ENCODE results near the gene CYP3A7. TPM values are rescaled to one million over a fixed set of nuclear protein-coding genes. Genes with fewer than 3 reads are reported as not detected.
"Not testable (repeated sequence)": the region's sequence is repeated elsewhere in the genome, so short reads cannot be mapped to it uniquely, and the experiment has no call there.

Gene CYP3A7
- polyA plus RNA-seq, 1 of the 3 experiments (the other 2 are of a cell fraction) = not detected

DNA sequence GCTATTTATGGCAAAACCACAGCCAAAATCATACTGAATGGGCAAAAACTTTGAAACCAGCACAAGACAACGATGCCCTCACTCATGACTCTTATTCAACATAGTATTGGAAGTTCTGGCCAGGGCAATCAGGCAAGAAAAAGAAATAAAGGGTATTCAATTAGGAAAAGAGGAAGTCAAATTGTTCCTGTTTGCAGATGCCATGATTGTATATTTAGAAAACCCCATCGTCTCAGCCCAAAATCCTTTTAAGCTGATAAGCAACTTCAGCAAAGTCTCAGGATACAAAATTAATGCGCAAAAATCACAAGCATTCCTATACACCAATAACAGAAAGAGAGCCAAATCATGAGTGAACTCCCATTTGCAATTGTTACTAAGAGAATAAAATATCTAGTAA lies 10.4 kb upstream of the CYP3A7 start:
- H3K9me2 ChIP-seq; H3K27me3 ChIP-seq (ENCODE audit: insufficient read depth); H3K9ac ChIP-seq; H3K4me1 ChIP-seq (ENCODE audit: control insufficient read depth in 1 of 2, insufficient read depth in 2 of 2, low read depth in 1 of 2, low read length in 1 of 2); H3K27ac ChIP-seq (ENCODE audit: low read depth in 2 of 2, low read length in 1 of 2); H2AFZ ChIP-seq (ENCODE audit: low read depth); H3K4me3 ChIP-seq (ENCODE audit: low read depth in 2 of 2, low read length in 1 of 2); CTCF ChIA-PET; POLR2A ChIA-PET; H3K9me3 ChIP-seq; H4K20me1 ChIP-seq (ENCODE audit: insufficient read depth); H3K79me2 ChIP-seq (ENCODE audit: insufficient read depth); DNase-seq; H3K4me2 ChIP-seq; H3K36me3 ChIP-seq (replicated peaks in 1 of 2; ENCODE audit: control insufficient read depth in 1 of 2, insufficient read depth in 2 of 2, low read length in 1 of 2); H3F3A ChIP-seq (replicated peaks; ENCODE audit: insufficient read depth): not testable (repeated sequence)
- WGBS (ENCODE audit: low lambda C conversion rate) = 19% methylated on average over 3 of the region's 3 CpGs

DNA sequence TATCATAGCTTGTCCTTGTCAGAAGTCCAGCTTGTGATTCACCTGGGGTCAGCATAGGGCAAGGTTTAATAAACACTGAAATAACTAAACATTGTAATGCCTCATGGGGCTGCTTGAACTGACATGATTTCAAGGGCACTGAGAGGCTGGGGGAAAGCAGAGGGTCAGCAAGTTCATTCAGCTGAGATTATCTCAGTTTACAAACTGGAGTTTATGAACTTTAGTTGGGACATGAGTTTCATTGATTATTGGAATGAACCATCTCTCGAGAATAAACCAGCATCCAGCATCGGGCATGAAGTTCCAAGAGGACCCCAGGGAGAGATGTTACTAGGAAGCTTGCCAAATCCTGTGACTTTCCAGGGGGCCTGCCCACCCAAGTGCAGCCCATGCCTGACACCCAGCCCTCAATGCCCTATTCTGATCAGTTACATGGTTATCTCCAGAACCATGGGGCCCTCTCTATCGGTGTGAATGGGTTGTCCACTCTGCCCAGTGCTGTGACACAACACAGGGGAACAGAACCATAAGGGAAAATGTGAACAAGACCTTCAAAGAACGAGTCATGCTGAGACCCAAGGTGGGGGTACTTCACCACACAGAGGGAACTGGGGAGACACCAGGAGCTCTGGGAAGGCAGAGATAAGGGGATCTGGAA lies 7.9 kb upstream of the CYP3A7 start:
- Histone ChIP-seq H3K9ac (no peak overlapping the region), H3K27ac (ENCODE audit: low read depth in 2 of 2, low read length in 1 of 2) (no peak overlapping the region), H3K36me3 (replicated peaks in 1 of 2; ENCODE audit: control insufficient read depth in 1 of 2, insufficient read depth in 2 of 2, low read length in 1 of 2) (no peaks in the 10 kb centered on the region), H3F3A (replicated peaks; ENCODE audit: insufficient read depth) (no peaks in the 10 kb centered on the region), H3K4me1 (ENCODE audit: control insufficient read depth in 1 of 2, insufficient read depth in 2 of 2, low read depth in 1 of 2, low read length in 1 of 2) (peaks cover 0 to 3% of the 10 kb centered on the region in 2 experiments; a peak in 1 of 4 replicates), H3K9me3 (no peaks in the 10 kb centered on the region), H3K9me2 (no peaks in the 10 kb centered on the region), H3K79me2 (ENCODE audit: insufficient read depth) (no peaks in the 10 kb centered on the region), H3K27me3 (ENCODE audit: insufficient read depth) (no peaks in the 10 kb centered on the region), H4K20me1 (ENCODE audit: insufficient read depth) (no peaks in the 10 kb centered on the region), H3K4me3 (ENCODE audit: low read depth in 2 of 2, low read length in 1 of 2) (no peak overlapping the region), H2AFZ (ENCODE audit: low read depth) (no peak overlapping the region), H3K4me2 (no peak overlapping the region)
- ChIA-PET CTCF (no interaction called here), POLR2A (no interaction called here)
- WGBS (ENCODE audit: low lambda C conversion rate) = 5% methylated on average over 4 of the region's 4 CpGs
- no peak for DNase-seq
- no peak for TF ChIP-seq CHD2 (IDR thresholded peaks at IDR 0.05; ENCODE audit: low read length, partially characterized antibody)
- TF ChIP-seq MXI1 (IDR thresholded peaks at IDR 0.05; ENCODE audit: low read depth, low read length) = no peak
- no peak for TF ChIP-seq NRF1 (IDR thresholded peaks at IDR 0.05; ENCODE audit: low read depth, low read length)
- TF ChIP-seq FOXM1 (IDR thresholded peaks at IDR 0.05; ENCODE audit: low read depth) = no peak
- TF ChIP-seq, protein P1, sequence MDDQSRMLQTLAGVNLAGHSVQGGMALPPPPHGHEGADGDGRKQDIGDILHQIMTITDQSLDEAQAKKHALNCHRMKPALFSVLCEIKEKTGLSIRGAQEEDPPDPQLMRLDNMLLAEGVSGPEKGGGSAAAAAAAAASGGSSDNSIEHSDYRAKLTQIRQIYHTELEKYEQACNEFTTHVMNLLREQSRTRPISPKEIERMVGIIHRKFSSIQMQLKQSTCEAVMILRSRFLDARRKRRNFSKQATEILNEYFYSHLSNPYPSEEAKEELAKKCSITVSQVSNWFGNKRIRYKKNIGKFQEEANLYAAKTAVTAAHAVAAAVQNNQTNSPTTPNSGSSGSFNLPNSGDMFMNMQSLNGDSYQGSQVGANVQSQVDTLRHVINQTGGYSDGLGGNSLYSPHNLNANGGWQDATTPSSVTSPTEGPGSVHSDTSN (IDR thresholded peaks at IDR 0.05) = no peak
- TF ChIP-seq, protein P2, sequence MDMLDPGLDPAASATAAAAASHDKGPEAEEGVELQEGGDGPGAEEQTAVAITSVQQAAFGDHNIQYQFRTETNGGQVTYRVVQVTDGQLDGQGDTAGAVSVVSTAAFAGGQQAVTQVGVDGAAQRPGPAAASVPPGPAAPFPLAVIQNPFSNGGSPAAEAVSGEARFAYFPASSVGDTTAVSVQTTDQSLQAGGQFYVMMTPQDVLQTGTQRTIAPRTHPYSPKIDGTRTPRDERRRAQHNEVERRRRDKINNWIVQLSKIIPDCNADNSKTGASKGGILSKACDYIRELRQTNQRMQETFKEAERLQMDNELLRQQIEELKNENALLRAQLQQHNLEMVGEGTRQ (IDR thresholded peaks at IDR 0.05; ENCODE audit: borderline replicate concordance, low read depth, low read length) = no peak
- TF ChIP-seq, protein P3, sequence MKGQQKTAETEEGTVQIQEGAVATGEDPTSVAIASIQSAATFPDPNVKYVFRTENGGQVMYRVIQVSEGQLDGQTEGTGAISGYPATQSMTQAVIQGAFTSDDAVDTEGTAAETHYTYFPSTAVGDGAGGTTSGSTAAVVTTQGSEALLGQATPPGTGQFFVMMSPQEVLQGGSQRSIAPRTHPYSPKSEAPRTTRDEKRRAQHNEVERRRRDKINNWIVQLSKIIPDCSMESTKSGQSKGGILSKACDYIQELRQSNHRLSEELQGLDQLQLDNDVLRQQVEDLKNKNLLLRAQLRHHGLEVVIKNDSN (IDR thresholded peaks at IDR 0.05; ENCODE audit: borderline replicate concordance, low read depth) = no peak
- TF ChIP-seq, protein P4, sequence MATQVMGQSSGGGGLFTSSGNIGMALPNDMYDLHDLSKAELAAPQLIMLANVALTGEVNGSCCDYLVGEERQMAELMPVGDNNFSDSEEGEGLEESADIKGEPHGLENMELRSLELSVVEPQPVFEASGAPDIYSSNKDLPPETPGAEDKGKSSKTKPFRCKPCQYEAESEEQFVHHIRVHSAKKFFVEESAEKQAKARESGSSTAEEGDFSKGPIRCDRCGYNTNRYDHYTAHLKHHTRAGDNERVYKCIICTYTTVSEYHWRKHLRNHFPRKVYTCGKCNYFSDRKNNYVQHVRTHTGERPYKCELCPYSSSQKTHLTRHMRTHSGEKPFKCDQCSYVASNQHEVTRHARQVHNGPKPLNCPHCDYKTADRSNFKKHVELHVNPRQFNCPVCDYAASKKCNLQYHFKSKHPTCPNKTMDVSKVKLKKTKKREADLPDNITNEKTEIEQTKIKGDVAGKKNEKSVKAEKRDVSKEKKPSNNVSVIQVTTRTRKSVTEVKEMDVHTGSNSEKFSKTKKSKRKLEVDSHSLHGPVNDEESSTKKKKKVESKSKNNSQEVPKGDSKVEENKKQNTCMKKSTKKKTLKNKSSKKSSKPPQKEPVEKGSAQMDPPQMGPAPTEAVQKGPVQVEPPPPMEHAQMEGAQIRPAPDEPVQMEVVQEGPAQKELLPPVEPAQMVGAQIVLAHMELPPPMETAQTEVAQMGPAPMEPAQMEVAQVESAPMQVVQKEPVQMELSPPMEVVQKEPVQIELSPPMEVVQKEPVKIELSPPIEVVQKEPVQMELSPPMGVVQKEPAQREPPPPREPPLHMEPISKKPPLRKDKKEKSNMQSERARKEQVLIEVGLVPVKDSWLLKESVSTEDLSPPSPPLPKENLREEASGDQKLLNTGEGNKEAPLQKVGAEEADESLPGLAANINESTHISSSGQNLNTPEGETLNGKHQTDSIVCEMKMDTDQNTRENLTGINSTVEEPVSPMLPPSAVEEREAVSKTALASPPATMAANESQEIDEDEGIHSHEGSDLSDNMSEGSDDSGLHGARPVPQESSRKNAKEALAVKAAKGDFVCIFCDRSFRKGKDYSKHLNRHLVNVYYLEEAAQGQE (IDR thresholded peaks at IDR 0.05; ENCODE audit: low read depth, low read length) = no peak
- no peak for TF ChIP-seq YY1 (IDR thresholded peaks at IDR 0.05; ENCODE audit: low read depth)
- TF ChIP-seq EP300 (IDR thresholded peaks at IDR 0.05; ENCODE audit: borderline replicate concordance in 1 of 2, low read depth in 1 of 2, low read length in 1 of 2) = no peak
- TF ChIP-seq, protein P5, sequence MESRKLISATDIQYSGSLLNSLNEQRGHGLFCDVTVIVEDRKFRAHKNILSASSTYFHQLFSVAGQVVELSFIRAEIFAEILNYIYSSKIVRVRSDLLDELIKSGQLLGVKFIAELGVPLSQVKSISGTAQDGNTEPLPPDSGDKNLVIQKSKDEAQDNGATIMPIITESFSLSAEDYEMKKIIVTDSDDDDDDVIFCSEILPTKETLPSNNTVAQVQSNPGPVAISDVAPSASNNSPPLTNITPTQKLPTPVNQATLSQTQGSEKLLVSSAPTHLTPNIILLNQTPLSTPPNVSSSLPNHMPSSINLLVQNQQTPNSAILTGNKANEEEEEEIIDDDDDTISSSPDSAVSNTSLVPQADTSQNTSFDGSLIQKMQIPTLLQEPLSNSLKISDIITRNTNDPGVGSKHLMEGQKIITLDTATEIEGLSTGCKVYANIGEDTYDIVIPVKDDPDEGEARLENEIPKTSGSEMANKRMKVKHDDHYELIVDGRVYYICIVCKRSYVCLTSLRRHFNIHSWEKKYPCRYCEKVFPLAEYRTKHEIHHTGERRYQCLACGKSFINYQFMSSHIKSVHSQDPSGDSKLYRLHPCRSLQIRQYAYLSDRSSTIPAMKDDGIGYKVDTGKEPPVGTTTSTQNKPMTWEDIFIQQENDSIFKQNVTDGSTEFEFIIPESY (IDR thresholded peaks at IDR 0.05; ENCODE audit: borderline replicate concordance, low read depth) = no peak
- TF ChIP-seq RAD21 (IDR thresholded peaks at IDR 0.05; ENCODE audit: low read length) = no peak
- TF ChIP-seq POLR2AphosphoS5 (IDR thresholded peaks at IDR 0.05; ENCODE audit: low read depth, low read length) = no peak
- no peak for TF ChIP-seq TAF1 (IDR thresholded peaks at IDR 0.05; ENCODE audit: borderline replicate concordance, low read depth, low read length)
- no peak for TF ChIP-seq SIN3A (IDR thresholded peaks at IDR 0.05; ENCODE audit: borderline replicate concordance, low read depth, low read length)
- TF ChIP-seq, protein P6, sequence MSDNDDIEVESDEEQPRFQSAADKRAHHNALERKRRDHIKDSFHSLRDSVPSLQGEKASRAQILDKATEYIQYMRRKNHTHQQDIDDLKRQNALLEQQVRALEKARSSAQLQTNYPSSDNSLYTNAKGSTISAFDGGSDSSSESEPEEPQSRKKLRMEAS (IDR thresholded peaks at IDR 0.05; ENCODE audit: low read depth) = no peak
- TF ChIP-seq TCF12 (IDR thresholded peaks at IDR 0.05) = no peak

Data from SK-N-SH (cell line).